ENCODE results near the gene PLCH1. TPM values are rescaled to one million over a fixed set of nuclear protein-coding genes. Genes with fewer than 3 reads are reported as not detected.

Gene PLCH1
- total and polyA plus RNA-seq, 2 of the 8 experiments (the other 6 are each of a cell fraction or from before 2014, with no cell fraction given), result 5.8 to 17.2 TPM

GRCh38 chr3:155435821-155436220 is 309.1 kb downstream of the PLCH1 start (continued):
- no peak for TF ChIP-seq GTF2F1 (IDR thresholded peaks at IDR 0.05; ENCODE audit: borderline replicate concordance, low read depth, low read length)

Data from H1 (cell line).